CD4-positive, alpha-beta T cell treated with Interleukin-1 beta for 1 hour (primary cell): ENCODE data around the gene STX11.
A peak's percentile ranks its signal among the peaks of the same experiment; 100 is the strongest.
"Not testable (repeated sequence)": the region's sequence is repeated elsewhere in the genome, so short reads cannot be mapped to it uniquely, and the experiment has no call there.

Source experiments
- DNase-seq, 2 donors: peaks; one replicate each; pipeline ENCODE4 v3.0.0-alpha.2; 2020 to 2022

Gene STX11

GRCh38 chr6:144149894-144150709, at the start of gene STX11:
TSS of gene STX11 (plus strand) at chr6:144150517. CDS start at chr6:144186628, 36,111 bp downstream.
- DNase-seq = peak; percentile 81 to 89

GRCh38 chr6:144103026-144103563, 47.2 kb upstream of the STX11 start:
- DNase-seq = no peak

DNA sequence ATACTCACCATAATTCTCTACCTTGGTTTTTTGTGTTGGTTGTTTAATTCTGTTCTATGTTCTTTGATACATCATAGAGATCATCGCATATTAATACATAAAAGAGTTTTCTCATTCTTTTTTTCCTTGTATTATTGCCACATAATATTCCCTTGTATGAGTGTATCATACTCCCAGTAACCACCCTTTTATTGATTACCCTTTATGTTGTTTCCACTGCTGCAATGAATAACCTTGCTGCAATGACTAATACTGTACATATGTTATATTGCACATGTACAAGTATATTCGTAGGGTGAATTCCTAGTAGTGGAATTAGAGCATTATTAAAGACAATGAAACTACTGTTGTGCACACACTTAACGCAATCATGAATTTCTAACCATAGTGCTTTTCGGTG, 45.8 kb upstream of the STX11 start:
- DNase-seq = no peak

DNA sequence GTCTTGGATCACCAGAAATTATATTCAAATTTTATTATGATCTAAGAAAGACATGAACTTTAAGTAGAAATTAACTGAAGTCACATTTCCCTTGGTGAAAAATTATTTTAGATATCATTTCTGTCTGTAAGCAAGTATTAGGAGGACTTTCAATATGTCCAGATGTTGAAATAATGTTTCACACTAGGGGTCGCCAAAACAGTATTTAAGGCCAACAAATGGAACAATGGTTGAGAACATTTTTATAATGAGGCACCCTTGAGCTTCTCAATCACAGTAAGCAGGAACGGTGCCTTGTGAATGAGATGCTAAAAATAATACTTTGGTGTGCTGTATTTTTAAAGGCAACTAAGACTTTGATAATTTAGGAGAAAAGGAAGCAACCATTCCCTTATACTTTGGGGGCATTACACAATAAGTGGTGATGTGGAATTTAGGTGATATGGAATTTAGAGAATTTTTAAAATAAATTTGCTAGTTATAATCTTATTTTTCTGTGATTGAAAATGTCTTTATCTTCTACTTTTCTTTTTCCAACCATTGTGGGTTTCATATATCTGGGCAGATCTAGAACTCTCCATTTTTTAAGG, 45.3 kb upstream of the STX11 start:
- DNase-seq = peak; percentile 8 to 84

- DNase-seq = no peak
Measured at GRCh38 chr6:144106206-144106605, 44.1 kb upstream of the STX11 start.

- no peak for DNase-seq
Measured at GRCh38 chr6:144110210-144110609, 40.1 kb upstream of the STX11 start.

DNA sequence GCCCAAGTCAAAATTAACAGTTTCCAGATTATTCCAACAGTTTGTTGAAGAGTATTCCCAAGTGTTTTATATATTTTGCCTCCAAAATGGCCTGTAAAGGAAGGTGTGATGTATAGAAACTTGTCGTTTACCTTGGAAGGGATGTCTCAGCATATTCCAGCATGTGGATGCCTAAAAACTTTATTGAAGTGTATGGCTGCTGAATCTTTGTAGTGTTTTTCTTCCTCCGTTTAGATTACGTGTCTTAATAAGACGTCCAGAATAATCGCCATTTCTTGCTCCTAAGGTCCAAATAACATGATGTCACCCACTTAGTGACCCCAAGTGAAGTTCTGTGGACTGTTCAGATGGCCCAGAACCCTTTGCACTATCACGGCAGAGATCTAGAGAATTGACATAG, 37.0 kb upstream of the STX11 start:
- DNase-seq = no peak

DNA sequence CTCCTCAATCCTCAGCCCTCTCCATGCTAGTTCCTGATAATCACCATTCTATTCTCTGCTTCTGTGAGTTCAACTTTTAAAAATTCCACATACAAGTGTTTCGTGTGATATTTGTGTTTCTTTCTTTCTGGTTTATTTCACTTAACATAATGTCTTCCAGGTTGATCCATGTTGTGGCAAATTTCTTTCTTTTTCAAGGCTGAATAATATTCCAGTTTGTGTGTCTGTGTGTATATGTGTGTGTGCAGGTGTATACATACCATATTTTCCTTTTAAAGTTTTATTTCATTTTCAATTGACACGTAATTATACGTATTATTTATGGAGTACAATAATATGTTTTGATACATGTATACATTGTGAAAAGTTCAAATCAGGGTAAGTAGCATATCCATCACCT, 35.1 kb upstream of the STX11 start:
- DNase-seq = no peak

- DNase-seq = no peak
Measured at GRCh38 chr6:144119376-144119775, 30.9 kb upstream of the STX11 start.

GRCh38 chr6:144122861-144123260, 27.5 kb upstream of the STX11 start:
- DNase-seq = no peak

GRCh38 chr6:144123421-144123820, 26.9 kb upstream of the STX11 start:
- DNase-seq = no peak

- DNase-seq = no peak
Measured at GRCh38 chr6:144123836-144124235, 26.5 kb upstream of the STX11 start.

DNA sequence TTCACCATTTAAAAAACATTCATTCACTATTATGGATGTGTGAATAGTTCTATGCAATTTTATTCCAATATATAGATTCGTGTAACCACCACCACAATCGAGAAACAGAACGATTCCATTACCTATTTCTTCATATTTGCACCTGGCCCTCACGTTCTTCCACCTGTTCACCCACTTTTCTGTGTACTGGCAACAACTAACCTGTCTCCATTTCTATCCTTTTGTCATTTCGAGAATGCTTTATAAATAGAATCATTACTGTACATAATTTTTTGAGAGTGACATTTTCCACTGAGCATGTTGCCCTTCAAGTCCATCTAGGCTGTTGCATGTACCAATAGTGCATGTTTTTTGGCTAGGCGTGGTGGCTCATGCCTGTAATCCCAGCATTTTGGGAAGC, 23.2 kb upstream of the STX11 start:
- no peak for DNase-seq

DNA sequence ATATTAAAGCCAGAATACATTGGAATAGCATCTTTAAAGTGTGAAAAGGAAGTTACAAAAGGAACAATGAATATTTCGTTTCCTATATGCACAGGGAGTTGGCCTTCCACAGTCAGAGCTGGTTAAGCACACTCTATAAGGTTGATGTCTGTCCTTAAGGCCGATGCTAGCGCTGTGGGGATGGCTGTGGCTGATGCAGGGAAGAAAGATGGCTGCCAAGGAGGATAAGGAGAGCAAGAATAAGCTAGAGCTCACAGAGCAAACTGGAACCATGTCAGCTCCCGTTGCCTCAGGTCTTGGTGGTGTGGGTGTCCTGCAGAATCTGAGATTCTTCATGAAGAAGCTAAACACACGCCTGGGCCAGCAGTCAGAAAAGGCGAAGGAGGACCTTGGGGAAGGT, 20.8 kb upstream of the STX11 start:
- DNase-seq = no peak

DNA sequence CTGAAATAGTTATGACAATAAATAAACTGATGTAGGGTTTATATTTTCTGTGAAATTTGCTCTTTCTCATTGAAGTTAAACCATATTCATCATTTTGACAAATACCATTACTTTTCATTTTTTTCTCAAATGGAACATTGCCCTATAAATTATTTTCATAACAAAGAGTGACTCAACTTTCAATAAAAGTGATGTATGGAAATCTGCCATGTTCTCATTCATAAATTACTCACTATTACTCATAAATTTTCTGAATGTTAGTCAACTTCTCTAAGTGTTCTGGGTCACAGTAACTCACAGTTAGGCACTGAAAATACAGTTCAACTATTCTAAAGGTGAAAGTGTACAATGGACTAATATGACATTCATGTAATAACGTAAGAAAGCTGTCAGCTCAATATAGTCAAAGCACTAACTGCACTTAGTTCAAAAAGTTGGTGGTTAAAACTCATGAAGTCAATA, 19.0 kb upstream of the STX11 start:
- DNase-seq = no peak

DNA sequence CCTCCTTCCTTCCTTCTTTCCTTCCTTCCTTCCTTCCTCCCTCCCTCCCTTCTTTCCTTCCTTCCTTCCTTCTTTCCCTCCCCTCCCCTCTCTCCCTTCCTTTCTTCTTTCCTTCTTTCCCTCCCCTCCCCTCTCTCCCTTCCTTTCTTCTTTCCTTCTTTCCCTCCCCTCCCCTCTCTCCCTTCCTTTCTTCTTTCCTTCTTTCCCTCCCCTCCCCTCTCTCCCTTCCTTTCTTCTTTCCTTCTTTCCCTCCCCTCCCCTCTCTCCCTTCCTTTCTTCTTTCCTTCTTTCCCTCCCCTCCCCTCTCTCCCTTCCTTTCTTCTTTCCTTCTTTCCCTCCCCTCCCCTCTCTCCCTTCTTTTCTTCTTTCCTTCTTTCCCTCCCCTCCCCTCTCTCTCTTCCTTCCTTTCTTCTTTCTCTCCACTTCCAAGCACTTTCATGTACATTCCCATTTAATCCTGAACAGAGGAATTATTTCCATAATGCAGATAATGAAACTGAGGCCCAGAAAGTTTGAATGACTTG, 18.1 kb upstream of the STX11 start:
- DNase-seq = not testable (repeated sequence)

GRCh38 chr6:144133225-144133821, 17.0 kb upstream of the STX11 start:
- no peak for DNase-seq

DNA sequence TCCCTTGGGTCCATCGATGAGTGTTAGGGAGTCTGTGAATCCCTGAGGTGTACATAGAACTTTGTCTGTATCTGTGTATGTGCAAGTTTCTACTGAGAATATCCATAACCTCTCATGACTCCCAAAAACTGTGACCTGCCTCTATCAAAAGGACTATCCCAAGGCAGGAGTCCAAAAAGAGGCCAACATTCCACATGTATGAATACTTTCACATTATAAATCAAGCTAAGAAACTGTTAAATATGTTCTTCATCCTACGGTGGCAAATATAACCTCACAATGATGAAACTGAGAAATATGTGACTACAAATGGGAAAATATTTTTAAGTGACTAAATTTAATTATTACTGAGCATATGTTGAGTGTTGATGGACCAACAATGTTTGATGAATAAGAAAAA, 16.1 kb upstream of the STX11 start:
- DNase-seq = no peak

DNA sequence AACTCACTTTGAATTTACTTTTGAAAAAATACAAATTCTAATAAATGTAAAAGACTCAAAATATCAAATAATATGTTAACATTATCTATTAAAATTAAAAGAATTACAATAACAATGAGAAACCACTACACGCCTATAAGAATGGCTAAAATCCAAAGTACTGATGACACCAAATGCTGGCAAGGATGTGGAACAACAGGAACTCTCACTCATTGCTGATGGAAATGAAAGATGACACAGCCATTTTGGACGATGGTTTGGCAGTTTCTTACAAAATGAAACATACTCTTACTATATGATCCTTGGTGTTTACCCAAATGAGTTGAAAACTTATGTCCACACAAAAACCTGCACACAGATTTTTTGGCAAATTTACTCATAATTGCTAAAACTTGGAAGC, 15.6 kb upstream of the STX11 start:
- no peak for DNase-seq

GRCh38 chr6:144138542-144138941, 11.8 kb upstream of the STX11 start:
- DNase-seq = no peak

DNA sequence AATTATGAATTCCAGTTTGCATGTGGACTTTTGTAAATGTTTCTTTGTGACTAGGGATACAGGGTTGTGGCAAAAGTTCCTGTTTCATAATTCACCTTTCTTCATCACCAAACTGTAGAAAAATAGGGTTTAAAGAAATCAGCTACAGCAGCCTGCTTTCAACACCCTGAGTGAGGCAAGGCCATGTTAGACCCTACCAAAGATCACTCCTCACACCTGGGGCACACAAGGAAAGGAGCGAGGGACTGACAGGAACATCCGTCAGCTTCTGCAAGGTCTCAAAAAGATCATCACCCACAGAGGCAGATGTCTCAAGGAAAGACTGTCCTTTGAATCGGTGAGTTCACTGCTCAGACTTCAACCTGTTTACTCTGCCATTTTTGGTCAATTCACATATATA, 10.5 kb upstream of the STX11 start:
- DNase-seq = no peak

DNA sequence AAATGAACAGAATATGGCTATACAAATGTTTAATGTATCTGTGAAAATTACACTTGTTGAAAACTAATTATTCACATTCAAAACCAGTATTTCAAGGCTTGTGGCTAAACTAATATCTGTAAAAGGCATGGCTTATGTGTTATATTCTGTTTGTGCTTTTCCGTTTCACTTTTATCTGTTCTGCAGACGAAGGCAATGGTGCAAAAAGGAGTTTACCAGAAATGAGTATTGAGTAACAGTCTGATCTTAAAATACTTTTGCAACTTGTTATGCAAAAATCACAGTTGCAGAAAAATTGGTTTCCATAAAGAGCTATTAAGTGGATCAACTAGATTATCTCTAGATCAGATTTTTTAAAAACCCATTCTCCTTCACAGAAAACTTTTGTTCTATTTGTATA, 9.4 kb upstream of the STX11 start:
- no peak for DNase-seq

DNA sequence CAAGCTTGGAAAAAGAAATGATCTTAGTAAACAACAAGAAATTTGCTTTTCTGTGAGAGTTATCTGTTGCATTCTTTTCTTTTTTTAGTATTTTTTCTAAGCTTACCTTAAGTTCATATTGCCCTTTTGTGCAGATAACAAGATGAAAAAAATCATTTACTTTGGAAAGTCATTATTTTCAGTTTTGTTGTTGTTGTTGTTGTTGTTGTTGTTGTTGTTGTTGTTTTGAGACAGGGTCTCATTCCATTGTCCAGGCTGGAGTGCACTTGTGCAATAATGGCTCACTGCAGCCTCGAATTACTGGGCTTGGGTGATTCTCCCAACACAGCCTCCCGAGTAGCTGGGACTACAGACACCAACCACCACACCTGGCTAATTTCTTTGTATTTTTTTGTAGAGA, 8.8 kb upstream of the STX11 start:
- no peak for DNase-seq

DNA sequence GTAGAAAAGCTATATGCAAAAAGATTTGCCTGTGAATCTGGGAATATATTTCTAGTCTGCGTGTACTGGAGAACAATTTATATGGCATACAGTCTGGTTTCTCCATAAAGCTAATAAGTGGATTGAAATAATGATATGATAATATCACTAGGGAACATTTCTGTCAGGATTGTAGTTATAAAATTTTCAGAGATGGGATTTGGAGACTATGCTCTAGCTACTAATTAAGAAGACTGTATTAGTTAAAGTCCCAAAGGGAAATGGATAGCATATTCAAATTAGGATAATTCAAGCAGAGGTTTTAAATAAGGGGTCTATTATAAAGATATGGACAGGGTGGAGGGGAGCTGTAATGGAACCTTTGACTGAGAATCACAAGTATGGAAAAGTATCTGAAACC, 7.2 kb upstream of the STX11 start:
- DNase-seq = no peak
